Activated CD4-positive, alpha-beta memory T cell treated with anti-CD3 and anti-CD28 coated beads, Interleukin-2, amount 10 ng/mL, durations not matched to agents 7 days and 5 days (primary cell): ENCODE data around the gene MLXIP. TPM values are rescaled to one million over a fixed set of nuclear protein-coding genes. Genes with fewer than 3 reads are reported as not detected.
A peak's percentile ranks its signal among the peaks of the same experiment; 100 is the strongest.

Source experiments
- CTCF ChIA-PET: fragments of 350-600 bp; sonication (Branson Sonifier 250); formaldehyde crosslinking; loops from one replicate; lab custom pipeline; 2021; ENCODE audit warnings: antibody characterized with exemption, inconsistent platforms; lab: Charles Lee
- POLR2A ChIA-PET: fragments of 350-600 bp; sonication (Branson Sonifier 250); formaldehyde crosslinking; loops from one replicate; lab custom pipeline; 2021; ENCODE audit warnings: antibody characterized with exemption; lab: Charles Lee
- DNase-seq: peaks from one replicate; pipeline ENCODE4 v3.0.0-alpha.2; 2020
- H3K27ac Mint-ChIP-seq: one replicate; pipeline ENCODE4 v1.8.0; 2021; ENCODE audit warnings: mild to moderate bottlenecking, mixed read lengths
- H3K27me3 Mint-ChIP-seq: one replicate; pipeline ENCODE4 v1.8.0; 2021; ENCODE audit warnings: mixed read lengths
- H3K36me3 Mint-ChIP-seq: one replicate; pipeline ENCODE4 v1.8.0; 2021; ENCODE audit warnings: low read depth, mixed read lengths
- H3K4me1 Mint-ChIP-seq: one replicate; pipeline ENCODE4 v1.8.0; 2021; ENCODE audit warnings: mixed read lengths
- H3K4me3 Mint-ChIP-seq: one replicate; pipeline ENCODE4 v1.8.0; 2021; ENCODE audit warnings: mild to moderate bottlenecking, mixed read lengths
- H3K9me3 Mint-ChIP-seq: one replicate; pipeline ENCODE4 v1.8.0; 2021; ENCODE audit warnings: mixed read lengths
- total RNA-seq, 2 experiments: library from RNA; stranded (reverse); gene quantifications; one replicate each; pipeline ENCODE4 v1.2.3, GENCODE V29; 2021

Gene MLXIP
- total RNA-seq, 2 experiments from 2014 or later = 26.0 to 29.6 TPM

DNA sequence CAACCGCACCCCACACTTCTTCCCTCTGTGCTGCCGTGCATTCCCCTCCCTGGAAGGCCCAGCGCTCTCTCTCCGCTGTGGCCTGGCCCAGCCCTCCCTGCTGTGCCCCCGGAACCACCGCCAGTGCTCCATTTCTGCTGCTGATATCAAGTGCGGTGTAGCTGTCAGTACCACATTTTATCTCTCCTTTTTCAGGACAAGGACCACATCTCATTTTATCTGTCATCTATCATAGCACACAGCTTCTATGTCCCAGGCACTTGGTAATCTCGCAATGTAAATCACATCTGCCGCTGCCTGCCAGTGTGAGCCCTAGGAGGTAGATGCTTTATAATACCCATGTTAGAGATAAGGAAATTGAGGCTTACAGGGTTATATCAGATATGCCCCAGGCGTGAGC, 77.1 kb downstream of the MLXIP start:
- Mint-ChIP-seq H3K4me1 (no peaks in the 10 kb centered on the region), H3K36me3 (no peaks in the 10 kb centered on the region), H3K27ac (no peak overlapping the region), H3K27me3 (peaks cover 32% of the 10 kb centered on the region), H3K4me3 (no peak overlapping the region), H3K9me3 (no peaks in the 10 kb centered on the region)
- no peak for DNase-seq
- ChIA-PET POLR2A (interaction anchor here (0.6 kb wide), 1 partner anchor 11 kb away, joined by 3 read pairs; no protein-coding TSS in a partner anchor), CTCF (interaction anchor here (0.7 kb wide), 1 partner anchor 154 kb away, joined by 3 read pairs; no protein-coding TSS in a partner anchor)

DNA sequence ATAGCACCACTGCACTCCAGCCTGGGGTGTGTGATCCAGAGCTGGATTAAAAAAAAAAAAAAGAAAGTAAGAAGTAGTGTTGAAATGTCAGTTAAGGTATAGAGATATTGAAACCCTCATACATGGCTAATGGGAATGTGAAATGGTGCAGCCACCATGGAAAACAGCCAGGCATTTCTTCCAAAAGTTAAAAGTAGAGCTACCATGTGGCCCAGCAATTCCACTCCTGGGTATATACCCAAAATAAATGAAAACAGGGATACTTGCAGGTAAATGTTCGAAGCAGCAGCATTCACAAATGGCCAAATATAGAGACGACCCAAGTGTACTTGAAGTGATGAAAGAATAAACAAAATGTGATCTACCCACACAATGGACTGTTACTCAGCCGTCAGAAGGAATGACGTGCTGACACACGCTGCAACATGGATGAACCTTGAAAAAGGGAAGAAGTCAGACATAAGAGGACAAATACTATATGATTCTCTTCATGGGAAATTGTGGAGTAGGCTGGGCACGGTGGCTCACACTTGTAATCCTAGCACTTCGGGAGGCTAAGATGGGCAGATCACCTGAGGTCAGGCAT, 80.2 kb downstream of the MLXIP start:
- H3K4me1 Mint-ChIP-seq = peaks cover 10% of the 10 kb centered on the region
- peaks cover 24% of the 10 kb centered on the region for H3K27me3 Mint-ChIP-seq
- ChIA-PET POLR2A (interaction anchor here (0.7 to 1.0 kb wide), 2 partner anchors 26 to 32 kb away, joined by 3 read pairs; no protein-coding TSS in a partner anchor), CTCF (interaction anchor here (0.5 to 0.7 kb wide), 2 partner anchors 12 to 112 kb away, joined by 3 to 4 read pairs; no protein-coding TSS in a partner anchor)
- no peak for DNase-seq
- no peak overlapping the region for H3K4me3 Mint-ChIP-seq
- no peaks in the 10 kb centered on the region for H3K9me3 Mint-ChIP-seq
- H3K36me3 Mint-ChIP-seq = no peaks in the 10 kb centered on the region
- no peak overlapping the region for H3K27ac Mint-ChIP-seq

DNA sequence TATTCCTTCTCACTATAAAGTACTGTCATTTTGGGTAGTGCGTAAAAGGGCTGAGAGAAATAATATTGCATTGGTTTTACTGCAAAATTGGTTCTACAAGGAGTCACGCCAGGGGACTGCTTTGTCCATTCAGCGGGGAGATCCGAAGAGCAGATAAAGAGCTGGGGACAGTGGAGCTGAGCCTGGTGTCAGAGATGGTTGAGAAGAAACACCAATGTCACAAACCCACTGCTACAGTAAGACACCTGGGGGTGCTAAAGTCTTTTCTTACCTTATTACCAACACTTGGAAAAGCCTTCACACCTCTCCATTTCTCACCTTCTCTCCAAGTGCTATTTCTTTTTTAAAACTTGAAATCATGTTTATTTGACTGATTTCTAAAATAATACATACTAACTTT, 81.3 kb downstream of the MLXIP start:
- Mint-ChIP-seq H3K27me3 (peaks cover 24% of the 10 kb centered on the region), H3K4me1 (peaks cover 11% of the 10 kb centered on the region), H3K36me3 (no peaks in the 10 kb centered on the region), H3K9me3 (no peaks in the 10 kb centered on the region), H3K27ac (no peak overlapping the region), H3K4me3 (no peak overlapping the region)
- POLR2A ChIA-PET = no interaction called here
- no peak for DNase-seq
- CTCF ChIA-PET = no interaction called here

DNA sequence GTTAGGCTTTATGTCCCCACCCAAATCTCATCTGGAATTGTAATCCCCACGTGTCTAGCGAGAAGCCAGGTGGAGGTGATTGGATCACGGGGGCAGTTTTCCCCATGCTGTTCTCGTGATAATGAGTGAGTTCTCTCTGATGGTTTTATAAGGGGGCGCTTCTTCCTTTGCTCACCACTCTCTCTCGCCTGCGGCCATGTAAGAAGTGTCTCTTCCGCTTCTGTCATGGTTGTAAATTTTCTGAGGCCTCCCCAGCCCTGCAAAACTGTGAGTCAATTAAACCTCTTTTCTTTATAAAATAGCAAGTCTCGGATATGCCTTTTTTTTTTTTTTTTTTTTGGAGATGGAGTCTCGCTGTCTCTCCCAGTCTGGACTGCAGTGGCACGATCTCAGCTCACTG, 82.2 kb downstream of the MLXIP start:
- Mint-ChIP-seq H3K4me1 (peaks cover 14% of the 10 kb centered on the region), H3K27ac (no peak overlapping the region), H3K36me3 (no peaks in the 10 kb centered on the region), H3K9me3 (no peaks in the 10 kb centered on the region), H3K27me3 (peaks cover 23% of the 10 kb centered on the region), H3K4me3 (no peak overlapping the region)
- ChIA-PET POLR2A (no interaction called here), CTCF (no interaction called here)
- no peak for DNase-seq

DNA sequence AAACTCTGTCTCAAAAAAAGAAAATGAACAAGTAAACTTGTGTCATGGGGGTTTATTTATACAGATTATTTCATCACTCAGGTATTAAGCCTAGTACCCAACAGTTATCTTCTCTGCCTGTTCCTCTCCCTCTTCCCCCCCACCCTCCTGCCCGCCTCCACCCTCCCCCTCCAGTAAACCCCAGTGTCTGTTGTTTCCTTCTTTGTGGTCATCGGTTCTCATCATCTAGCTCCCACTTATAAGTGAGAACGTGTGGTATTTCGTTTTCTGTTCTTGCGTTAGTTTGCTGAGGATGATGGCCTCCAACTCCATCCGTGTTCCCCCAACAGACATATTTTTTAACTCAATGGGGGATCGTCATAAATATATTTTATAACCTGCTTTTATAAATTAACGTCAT, 83.1 kb downstream of the MLXIP start:
- H3K4me3 Mint-ChIP-seq = no peak overlapping the region
- H3K27me3 Mint-ChIP-seq = peaks cover 20% of the 10 kb centered on the region
- peaks cover 17% of the 10 kb centered on the region for H3K4me1 Mint-ChIP-seq
- H3K9me3 Mint-ChIP-seq = no peaks in the 10 kb centered on the region
- H3K36me3 Mint-ChIP-seq = no peaks in the 10 kb centered on the region
- ChIA-PET CTCF (no interaction called here), POLR2A (no interaction called here)
- no peak overlapping the region for H3K27ac Mint-ChIP-seq
- no peak for DNase-seq

DNA sequence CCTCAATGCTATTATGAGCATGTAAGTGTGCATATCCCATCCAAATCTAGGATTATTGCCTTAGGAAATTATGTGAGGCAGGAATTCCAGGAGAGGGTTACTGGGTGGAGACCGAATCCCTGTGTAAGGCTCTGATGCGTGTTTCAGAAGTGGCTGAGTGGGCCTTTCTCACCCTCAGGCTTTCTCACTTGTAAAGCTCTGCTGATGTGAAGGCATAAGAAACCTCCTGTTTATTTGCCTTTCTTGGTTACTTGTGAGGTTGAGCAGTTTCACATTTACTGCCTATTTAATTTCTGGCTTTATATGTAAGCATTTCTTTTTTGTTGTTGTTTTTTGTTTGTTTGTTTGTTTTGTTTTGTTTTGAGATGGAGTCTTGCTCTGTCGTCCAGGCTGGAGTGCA, 84.4 kb downstream of the MLXIP start:
- DNase-seq = no peak
- peaks cover 26% of the 10 kb centered on the region for H3K4me1 Mint-ChIP-seq
- peaks cover 29% of the 10 kb centered on the region for H3K27me3 Mint-ChIP-seq

DNA sequence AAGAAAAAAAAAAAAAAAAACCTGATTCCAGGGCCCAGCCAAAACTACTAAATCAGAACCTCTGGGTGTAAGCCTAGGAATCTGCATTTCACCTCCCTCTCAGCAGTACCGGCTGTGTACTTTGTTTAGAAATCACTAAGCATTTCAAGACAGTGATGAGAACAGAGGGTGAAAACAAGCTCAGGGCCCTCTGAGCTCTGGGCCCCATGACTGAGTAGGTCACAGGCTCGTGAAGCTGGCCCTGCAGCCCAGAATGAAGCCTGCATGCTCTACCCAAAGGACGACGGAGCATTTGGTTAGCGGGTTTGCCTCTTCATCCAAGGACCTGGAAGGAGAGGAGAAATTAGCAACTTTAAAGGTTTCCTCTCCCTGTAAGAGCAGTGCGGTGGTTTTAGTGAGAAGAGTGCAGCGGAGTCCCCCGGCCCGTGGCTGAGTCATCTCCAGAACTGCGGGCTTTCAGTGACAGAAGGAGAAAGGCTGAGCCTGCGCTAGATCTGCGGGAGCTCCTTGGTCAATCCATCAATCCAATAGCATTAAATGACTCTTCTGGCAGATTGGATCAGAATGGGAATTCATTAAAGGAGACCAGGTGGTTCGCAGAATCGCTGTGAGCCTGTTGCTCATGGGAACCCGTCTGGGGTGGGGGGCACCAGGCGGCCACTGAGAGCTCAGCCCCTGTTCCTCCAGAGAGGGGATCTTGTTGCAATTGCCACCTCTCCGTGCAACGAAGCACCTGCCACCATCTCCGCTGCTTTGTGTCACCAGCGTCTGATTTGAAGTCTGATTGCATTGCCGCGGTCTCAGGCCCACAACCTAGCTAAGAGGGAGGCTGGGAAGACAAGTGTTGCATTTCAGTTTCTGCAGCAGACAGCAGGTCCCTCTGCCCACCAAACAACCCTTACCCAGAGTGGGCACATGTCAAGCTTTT, 88.1 kb downstream of the MLXIP start:
- ChIA-PET POLR2A (interaction anchor here (0.6 to 1.4 kb wide), 7 partner anchors 11 to 334 kb away, joined by 3 to 4 read pairs (median 3); partner anchors contain the start of genes LRRC43 and ZCCHC8), CTCF (interaction anchor here (0.7 to 1.5 kb wide), 3 partner anchors 35 to 871 kb away, joined by 3 to 4 read pairs (median 4); no protein-coding TSS in a partner anchor)
- Mint-ChIP-seq H3K4me1 (peaks cover 24% of the 10 kb centered on the region), H3K36me3 (no peaks in the 10 kb centered on the region), H3K9me3 (no peaks in the 10 kb centered on the region), H3K27me3 (peaks cover 28% of the 10 kb centered on the region), H3K4me3 (no peak overlapping the region), H3K27ac (peak overlapping the region; percentile 24)
- DNase-seq = peak; percentile 75

More for the DNA sequence above, 84.4 kb downstream of the MLXIP start:
- Mint-ChIP-seq H3K9me3 (no peaks in the 10 kb centered on the region), H3K36me3 (no peaks in the 10 kb centered on the region), H3K27ac (no peak overlapping the region), H3K4me3 (no peak overlapping the region)
- ChIA-PET CTCF (interaction anchor here (1.0 kb wide), 1 partner anchor 29 kb away, joined by 3 read pairs; no protein-coding TSS in a partner anchor), POLR2A (no interaction called here)

DNA sequence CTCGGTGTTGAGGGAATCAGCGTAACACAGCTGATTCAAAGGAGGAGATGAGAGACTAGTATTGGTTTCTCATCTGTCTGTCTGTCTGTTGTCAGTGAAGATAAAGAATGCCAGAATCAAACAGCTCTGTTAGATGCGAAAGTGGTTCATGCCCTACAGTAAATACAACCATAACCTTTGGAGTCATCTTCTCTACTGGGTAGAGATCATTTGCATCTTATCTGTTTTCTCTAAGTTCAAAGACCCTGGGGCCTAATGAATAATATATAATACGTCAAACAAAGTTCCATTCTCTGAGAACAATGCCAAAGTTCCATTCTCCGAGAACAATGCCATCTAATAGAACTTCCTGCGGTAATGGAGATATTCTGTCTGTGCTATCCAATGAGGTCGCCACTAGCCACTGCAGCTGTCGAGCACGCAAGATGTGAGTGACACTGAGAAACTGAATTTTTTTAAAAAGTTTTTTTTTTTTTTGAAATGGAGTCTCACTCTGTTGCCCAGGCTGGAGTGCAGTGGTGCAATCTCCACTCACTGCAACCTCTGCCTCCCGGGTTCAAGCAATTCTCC, 88.9 kb downstream of the MLXIP start:
- Mint-ChIP-seq H3K9me3 (no peaks in the 10 kb centered on the region), H3K36me3 (no peaks in the 10 kb centered on the region), H3K4me3 (no peak overlapping the region), H3K27me3 (peaks cover 27% of the 10 kb centered on the region), H3K4me1 (peaks cover 18% of the 10 kb centered on the region), H3K27ac (peak overlapping the region; percentile 24)
- POLR2A ChIA-PET = interaction anchor here (0.9 to 1.4 kb wide), 3 partner anchors 16 to 77 kb away, joined by 3 to 4 read pairs (median 4); partner anchors contain the start of gene LRRC43
- CTCF ChIA-PET = interaction anchor here (1.2 to 1.5 kb wide), 2 partner anchors 36 to 100 kb away, joined by 3 to 4 read pairs; no protein-coding TSS in a partner anchor
- no peak for DNase-seq

DNA sequence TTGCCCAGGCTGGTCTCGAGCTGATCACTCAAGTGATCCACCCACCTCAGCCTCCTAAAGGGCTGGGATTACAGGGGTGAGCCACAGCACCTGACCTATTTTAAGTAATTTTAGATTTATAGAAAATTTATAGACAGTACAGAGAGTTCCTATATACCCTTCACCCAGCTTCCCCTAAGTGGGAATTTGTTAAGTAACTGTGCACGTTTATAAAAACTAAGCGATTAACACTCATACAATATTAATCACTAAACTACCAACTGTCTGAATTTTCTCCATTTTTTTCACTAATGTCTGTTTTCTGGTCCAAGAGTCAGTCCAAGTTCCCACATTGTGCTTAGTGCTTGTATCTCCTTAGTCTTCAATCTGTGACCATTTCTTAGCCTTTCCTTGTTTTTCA, 89.9 kb downstream of the MLXIP start:
- H3K4me1 Mint-ChIP-seq = peaks cover 16% of the 10 kb centered on the region
- no peak overlapping the region for H3K4me3 Mint-ChIP-seq
- POLR2A ChIA-PET = no interaction called here
- no peak for DNase-seq
- H3K27ac Mint-ChIP-seq = no peak overlapping the region
- peaks cover 25% of the 10 kb centered on the region for H3K27me3 Mint-ChIP-seq
- H3K9me3 Mint-ChIP-seq = no peaks in the 10 kb centered on the region
- H3K36me3 Mint-ChIP-seq = no peaks in the 10 kb centered on the region
- CTCF ChIA-PET = no interaction called here

DNA sequence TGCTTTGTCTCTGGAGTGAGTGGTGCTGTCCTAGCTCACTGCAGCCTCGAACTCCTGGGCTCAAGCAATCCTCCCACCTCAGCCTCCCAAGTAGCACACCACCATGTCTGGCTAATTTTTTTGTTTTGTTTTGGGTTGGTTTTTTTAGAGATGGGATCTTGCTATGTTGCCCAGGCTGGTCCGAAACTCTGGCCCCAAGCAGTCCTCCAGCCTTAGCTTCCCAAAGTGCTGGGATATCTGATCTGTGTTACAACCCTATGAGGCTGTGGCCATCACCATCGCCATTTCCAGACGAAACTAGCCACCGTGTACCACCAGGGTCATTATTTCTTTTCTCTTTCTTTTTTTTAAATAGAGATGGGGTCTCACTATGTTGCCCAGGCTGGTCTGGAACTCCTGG, 92.8 kb downstream of the MLXIP start:
- ChIA-PET CTCF (no interaction called here), POLR2A (no interaction called here)
- H3K9me3 Mint-ChIP-seq = no peaks in the 10 kb centered on the region
- no peak overlapping the region for H3K4me3 Mint-ChIP-seq
- H3K27ac Mint-ChIP-seq = no peak overlapping the region
- H3K36me3 Mint-ChIP-seq = no peaks in the 10 kb centered on the region
- no peak for DNase-seq
- peaks cover 11% of the 10 kb centered on the region for H3K4me1 Mint-ChIP-seq
- peaks cover 31% of the 10 kb centered on the region for H3K27me3 Mint-ChIP-seq

DNA sequence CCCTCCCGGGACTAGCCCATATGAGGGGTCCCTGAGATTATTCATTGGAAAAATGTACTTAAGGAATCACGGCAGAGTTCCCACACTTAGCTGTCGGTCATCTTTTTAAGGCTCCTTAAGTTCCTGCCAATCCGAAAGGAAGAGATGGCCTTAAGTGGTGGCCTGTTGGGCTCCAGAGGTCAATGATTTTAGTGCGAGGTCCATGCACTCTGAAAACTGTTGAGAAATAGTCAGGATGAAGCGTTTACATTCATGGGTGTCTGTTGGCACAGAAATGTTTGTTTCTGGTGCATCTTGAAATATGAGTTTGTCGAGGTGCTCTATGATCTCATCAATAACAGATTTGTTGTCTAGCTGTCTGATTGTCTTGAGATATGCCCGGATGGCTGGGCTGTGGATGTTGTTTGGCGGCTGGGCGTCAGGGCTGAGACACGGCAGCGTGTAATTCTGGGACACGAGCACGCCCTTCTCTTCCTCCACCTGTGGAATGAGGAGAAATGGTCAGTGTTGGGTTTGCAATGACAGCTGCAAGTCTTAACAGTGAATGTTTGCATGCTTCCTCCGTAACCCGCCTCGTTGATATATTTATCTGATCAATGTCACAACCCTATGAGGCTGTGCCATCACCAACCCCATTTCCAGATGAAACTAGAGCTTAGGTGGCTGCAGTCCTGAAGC, 93.8 kb downstream of the MLXIP start:
- POLR2A ChIA-PET = interaction anchor here (0.6 kb wide), 1 partner anchor 19 kb away, joined by 3 read pairs; no protein-coding TSS in a partner anchor
- no peak overlapping the region for H3K4me3 Mint-ChIP-seq

DNA sequence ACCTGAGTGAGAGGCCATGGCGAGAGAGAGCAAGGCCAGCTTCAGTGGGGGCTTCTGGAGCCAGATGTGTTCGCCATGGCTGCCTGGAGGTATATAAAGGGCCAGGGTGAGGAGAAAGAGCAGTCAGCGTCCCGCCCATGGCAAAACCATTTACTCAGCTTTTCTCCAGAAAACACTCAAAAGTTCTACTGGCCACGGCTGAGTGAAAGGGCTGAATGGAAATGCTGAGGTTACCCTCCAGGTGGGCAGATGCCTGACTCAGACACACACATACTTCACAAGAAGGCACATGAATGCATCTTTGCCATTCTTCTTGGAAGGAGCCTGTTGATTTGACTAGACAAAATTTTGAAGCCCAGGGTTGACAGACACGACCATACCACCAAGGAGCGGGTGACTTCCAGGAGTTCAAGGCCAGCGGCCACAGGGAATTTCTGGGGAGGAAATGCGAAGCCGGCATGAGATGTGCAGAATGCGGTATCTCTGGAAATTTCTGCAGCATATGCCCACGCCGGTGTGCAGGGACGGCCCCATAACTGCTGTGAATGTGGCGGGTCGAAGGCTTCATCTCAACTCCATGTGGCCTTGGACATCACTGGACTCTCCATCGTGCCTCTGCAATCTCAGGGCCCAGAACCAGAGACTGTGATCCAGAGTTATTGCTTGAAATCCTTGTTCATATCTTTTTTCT, 95.7 kb downstream of the MLXIP start, which contains the start of gene IL31:
Gene IL31, minus strand, starts transcription at position 67 of the 691 bp plus-strand sequence. Its CDS starts 49 bp downstream, at position 18.
- H3K27ac Mint-ChIP-seq = no peak within 1 kb of the TSS
- H3K4me3 Mint-ChIP-seq = no peak within 1 kb of the TSS
- POLR2A ChIA-PET = no interaction called here
- CTCF ChIA-PET = no interaction called here
- H3K9me3 Mint-ChIP-seq = no peaks in the 10 kb centered on the region
- H3K4me1 Mint-ChIP-seq = no peaks in the 10 kb centered on the region
- no peaks in the 10 kb centered on the region for H3K36me3 Mint-ChIP-seq
- H3K27me3 Mint-ChIP-seq = peaks cover 24% of the 10 kb centered on the region
- no peak for DNase-seq

More for the DNA sequence above, 93.8 kb downstream of the MLXIP start:
- Mint-ChIP-seq H3K27me3 (peaks cover 28% of the 10 kb centered on the region), H3K4me1 (peaks cover 1% of the 10 kb centered on the region), H3K36me3 (no peaks in the 10 kb centered on the region), H3K27ac (no peak overlapping the region), H3K9me3 (no peaks in the 10 kb centered on the region)
- DNase-seq = no peak
- CTCF ChIA-PET = no interaction called here
